Neuronal stem cell (in vitro differentiated cells): ENCODE results near the gene CPS1.

ENCODE experiments used
- DNase-seq: peaks from one replicate; pipeline ENCODE4 v3.0.0-alpha.2; 2013; ENCODE audit warnings: low spot score
- H2AFZ ChIP-seq: one replicate; pipeline ENCODE4 v1.6.1; 2013; ENCODE audit warnings: mild to moderate bottlenecking, low read length, inconsistent platforms
- H2AK5ac ChIP-seq: 2 replicates; pipeline ENCODE4 v1.6.1; 2013; ENCODE audit warnings: low read depth, mild to moderate bottlenecking, inconsistent platforms, low read length, moderate library complexity, mixed read lengths
- H2BK120ac ChIP-seq: 2 replicates; pipeline ENCODE4 v1.6.1; 2013; ENCODE audit warnings: low read depth, mild to moderate bottlenecking, inconsistent platforms, low read length, moderate library complexity, mixed read lengths
- H2BK12ac ChIP-seq: one replicate; pipeline ENCODE4 v1.6.1; 2013; ENCODE audit warnings: low read length, inconsistent platforms
- H2BK15ac ChIP-seq: 2 replicates; pipeline ENCODE4 v1.6.1; 2013; ENCODE audit warnings: mild to moderate bottlenecking, low read length, inconsistent platforms, mixed read lengths
- H2BK5ac ChIP-seq: one replicate; pipeline ENCODE4 v1.6.1; 2013; ENCODE audit warnings: inconsistent platforms, mild to moderate bottlenecking, low read length, moderate library complexity
- H3K14ac ChIP-seq: one replicate; pipeline ENCODE4 v1.6.1; 2013; ENCODE audit warnings: low read length, inconsistent platforms
- H3K18ac ChIP-seq: 2 replicates; pipeline ENCODE4 v1.6.1; 2013; ENCODE audit warnings: low read length, inconsistent platforms
- H3K23ac ChIP-seq: 2 replicates; pipeline ENCODE4 v1.6.1; 2013; ENCODE audit warnings: low read depth, mild to moderate bottlenecking, mixed read lengths, low read length, inconsistent platforms; ENCODE audit not compliant: poor library complexity
- H3K27ac ChIP-seq: replicated peaks from 3 replicates; pipeline ENCODE4 v1.5.1; 2013; ENCODE audit warnings: low read length, inconsistent platforms
- H3K27me3 ChIP-seq, 3 experiments: 2 replicates each; pipeline ENCODE4 v1.6.1; 2013; ENCODE audit warnings: low read length in 3 of 3, mild to moderate bottlenecking in 2 of 3, inconsistent platforms in 1 of 3, low read depth in 1 of 3, mixed read lengths in 1 of 3, moderate library complexity in 1 of 3; ENCODE audit not compliant: control insufficient read depth in 3 of 3, insufficient read depth in 3 of 3
- H3K36me3 ChIP-seq, 2 donors: replicated peaks in 1 of 2; 2 replicates each; pipeline ENCODE4 v1.6.1; 2013; ENCODE audit warnings: low read length in 2 of 2; ENCODE audit not compliant: control insufficient read depth in 2 of 2, insufficient read depth in 2 of 2
- H3K4ac ChIP-seq: 2 replicates; pipeline ENCODE4 v1.6.1; 2013; ENCODE audit warnings: inconsistent platforms, mild to moderate bottlenecking, low read length, moderate library complexity
- H3K4me1 ChIP-seq, 2 donors: 1 replicate in 1 of 2; 2 replicates in 1 of 2; pipeline ENCODE4 v1.6.1; 2013; ENCODE audit warnings: low read length in 2 of 2, low read depth in 1 of 2; ENCODE audit not compliant: control insufficient read depth in 2 of 2, insufficient read depth in 1 of 2
- H3K4me2 ChIP-seq: one replicate; pipeline ENCODE4 v1.6.1; 2013; ENCODE audit warnings: mild to moderate bottlenecking, low read length, inconsistent platforms; ENCODE audit not compliant: insufficient read depth, poor library complexity, severe bottlenecking
- H3K4me3 ChIP-seq, 2 donors: 2 replicates each; pipeline ENCODE4 v1.5.1; 2013; ENCODE audit warnings: low read length in 2 of 2, mild to moderate bottlenecking in 2 of 2, inconsistent platforms in 1 of 2, moderate library complexity in 1 of 2
- H3K79me1 ChIP-seq: one replicate; pipeline ENCODE4 v1.6.1; 2013; ENCODE audit warnings: low read depth, mild to moderate bottlenecking, inconsistent platforms, low read length, moderate library complexity
- H3K9ac ChIP-seq: one replicate; pipeline ENCODE4 v1.6.1; 2013; ENCODE audit warnings: mild to moderate bottlenecking, low read depth, low read length, inconsistent platforms; ENCODE audit not compliant: poor library complexity
- H3K9me3 ChIP-seq, 2 donors: replicated peaks in 1 of 2; 2 replicates each; pipeline versions ENCODE3 to v1.6.1; 2013; ENCODE audit warnings: low read length in 2 of 2, mild to moderate bottlenecking in 2 of 2, inconsistent platforms in 1 of 2, low read depth in 1 of 2, mixed read lengths in 1 of 2, moderate library complexity in 1 of 2; ENCODE audit not compliant: control insufficient read depth in 2 of 2, insufficient read depth in 1 of 2
- H4K8ac ChIP-seq: one replicate; pipeline ENCODE4 v1.6.1; 2013; ENCODE audit warnings: low read depth, mild to moderate bottlenecking, inconsistent platforms, low read length, moderate library complexity
- H4K91ac ChIP-seq: one replicate; pipeline ENCODE4 v1.6.1; 2013; ENCODE audit warnings: low read length, low read depth, mild to moderate bottlenecking, inconsistent platforms; ENCODE audit not compliant: poor library complexity
- WGBS, 2 donors: extraction: QIAGEN DNeasy Blood & Tissue Kit; methylation state at CpG; one replicate each; pipeline ENCODE4 v1.1.7; 2013; ENCODE audit warnings: missing lambda C conversion rate in 2 of 2, mixed read lengths in 1 of 2; ENCODE audit not compliant: insufficient read length in 2 of 2, insufficient replicate concordance in 1 of 2; ENCODE audit errors: extremely low coverage in 2 of 2; 5-methylcytosine and 5-hydroxymethylcytosine counted together

Gene CPS1

DNA sequence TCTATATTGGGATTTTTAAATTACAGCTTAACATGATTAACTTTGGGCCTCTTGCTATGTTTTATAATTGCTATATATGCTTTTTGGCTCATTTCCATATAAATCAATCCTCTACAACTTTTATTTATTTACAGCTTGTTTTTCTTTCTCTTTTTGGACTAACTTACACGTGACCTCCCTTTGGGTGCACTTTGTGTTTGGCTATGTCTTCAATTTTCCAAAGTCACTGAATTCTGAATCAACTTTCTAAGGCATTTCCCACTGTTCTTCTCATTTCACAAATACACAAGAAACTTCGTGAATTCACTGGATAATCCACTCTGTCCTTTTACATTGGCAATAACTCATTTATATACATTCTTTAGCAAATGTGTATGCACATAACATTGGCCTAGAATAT is 5.4 kb upstream of the CPS1 start:
- Histone ChIP-seq H3K23ac (no peak overlapping the region), H4K91ac (no peak overlapping the region), H2AFZ (no peak overlapping the region), H3K9ac (no peak overlapping the region), H3K79me1 (no peaks in the 10 kb centered on the region), H3K4ac (no peak overlapping the region), H3K14ac (no peak overlapping the region), H3K4me3 (no peak overlapping the region), H3K27ac (no peak overlapping the region), H2BK12ac (no peak overlapping the region), H4K8ac (no peak overlapping the region), H3K18ac (no peak overlapping the region), H3K4me2 (no peak overlapping the region), H3K27me3 (no peaks in the 10 kb centered on the region), H2BK5ac (no peak overlapping the region), H3K9me3 (no peaks in the 10 kb centered on the region), H2BK120ac (no peak overlapping the region), H2BK15ac (no peak overlapping the region), H3K4me1 (peaks cover 0 to 8% of the 10 kb centered on the region in 2 donors), H2AK5ac (no peak overlapping the region), H3K36me3 (no peaks in the 10 kb centered on the region)
- whole genome bisulfite sequencing, 2 donors = no CpG with 5 or more reads among the region's 2 CpGs
- DNase-seq = no peak

DNA sequence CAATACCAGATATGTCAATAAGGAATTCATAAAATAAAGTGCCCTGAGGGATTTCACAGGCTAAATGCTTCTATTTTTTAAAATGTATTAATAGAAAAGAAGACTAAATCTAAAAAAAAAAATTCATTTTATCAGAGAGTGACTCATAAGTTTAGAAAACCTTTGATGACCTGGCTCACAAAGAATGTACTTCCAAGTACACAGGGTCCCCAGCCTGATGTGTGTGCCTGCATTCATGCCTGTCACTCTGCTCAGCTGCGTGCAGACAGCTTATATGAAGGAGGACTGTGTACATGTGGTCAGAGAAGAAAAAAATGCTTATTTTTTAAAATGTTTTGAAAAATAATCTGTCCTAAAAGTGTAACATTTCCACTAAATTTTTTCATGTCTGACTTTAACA is 3.0 kb upstream of the CPS1 start:
- no peak overlapping the region for H3K9ac ChIP-seq
- no peak overlapping the region for H3K14ac ChIP-seq
- no peak overlapping the region for H2BK120ac ChIP-seq
- H3K27ac ChIP-seq = no peak overlapping the region
- no peak overlapping the region for H2AFZ ChIP-seq
- H3K79me1 ChIP-seq = no peaks in the 10 kb centered on the region
- H2BK12ac ChIP-seq = no peak overlapping the region
- no peak overlapping the region for H4K8ac ChIP-seq
- H2BK15ac ChIP-seq = no peak overlapping the region
- no peak overlapping the region for H3K4ac ChIP-seq
- no peak overlapping the region for H3K18ac ChIP-seq
- H3K4me2 ChIP-seq = no peak overlapping the region
- no peaks in the 10 kb centered on the region for H3K27me3 ChIP-seq
- H3K9me3 ChIP-seq = no peaks in the 10 kb centered on the region
- no peak overlapping the region for H2BK5ac ChIP-seq
- no peak overlapping the region for H4K91ac ChIP-seq
- H3K4me3 ChIP-seq = no peak overlapping the region
- H2AK5ac ChIP-seq = no peak overlapping the region
- H3K36me3 ChIP-seq = no peaks in the 10 kb centered on the region
- H3K23ac ChIP-seq = no peak overlapping the region
- DNase-seq = no peak
- no CpG with 5 or more reads among the region's 1 CpG for WGBS, 2 donors
- peaks cover 0 to 8% of the 10 kb centered on the region in 2 donors for H3K4me1 ChIP-seq

DNA sequence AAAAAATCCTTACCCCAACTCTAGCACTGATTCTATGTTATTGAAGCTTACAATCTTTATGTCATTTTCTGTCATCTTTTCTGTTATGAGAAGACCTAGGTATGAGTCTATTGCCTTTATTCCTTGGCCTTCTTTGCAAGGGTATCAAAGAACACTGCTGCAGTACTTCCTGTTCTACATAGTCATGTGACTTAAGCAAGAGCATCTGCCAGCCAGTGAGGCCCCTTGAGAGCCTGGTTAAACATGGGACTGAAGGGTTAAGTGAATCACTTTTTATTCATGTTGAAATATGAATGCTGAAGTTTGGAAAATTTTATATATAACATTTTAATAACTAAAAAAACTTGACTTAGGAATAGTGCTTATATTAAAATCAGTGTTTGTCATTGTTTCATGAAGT is 844 bp upstream of the CPS1 start:
- no peak overlapping the region for H2BK120ac ChIP-seq
- no peak overlapping the region for H2AK5ac ChIP-seq
- no peak overlapping the region for H3K4ac ChIP-seq
- no peak overlapping the region for H2AFZ ChIP-seq
- H3K9ac ChIP-seq = no peak overlapping the region
- peaks cover 0 to 8% of the 10 kb centered on the region in 2 donors for H3K4me1 ChIP-seq
- H3K9me3 ChIP-seq = no peaks in the 10 kb centered on the region
- H3K27me3 ChIP-seq = no peaks in the 10 kb centered on the region
- no peak overlapping the region for H3K4me3 ChIP-seq
- H2BK15ac ChIP-seq = no peak overlapping the region
- H3K79me1 ChIP-seq = no peaks in the 10 kb centered on the region
- H3K14ac ChIP-seq = no peak overlapping the region
- H4K91ac ChIP-seq = no peak overlapping the region
- no peak overlapping the region for H2BK12ac ChIP-seq
- no peaks in the 10 kb centered on the region for H3K36me3 ChIP-seq
- H3K4me2 ChIP-seq = no peak overlapping the region
- no peak overlapping the region for H3K23ac ChIP-seq
- no peak for DNase-seq
- H3K27ac ChIP-seq = no peak overlapping the region
- H3K18ac ChIP-seq = no peak overlapping the region
- no peak overlapping the region for H4K8ac ChIP-seq
- H2BK5ac ChIP-seq = no peak overlapping the region

DNA sequence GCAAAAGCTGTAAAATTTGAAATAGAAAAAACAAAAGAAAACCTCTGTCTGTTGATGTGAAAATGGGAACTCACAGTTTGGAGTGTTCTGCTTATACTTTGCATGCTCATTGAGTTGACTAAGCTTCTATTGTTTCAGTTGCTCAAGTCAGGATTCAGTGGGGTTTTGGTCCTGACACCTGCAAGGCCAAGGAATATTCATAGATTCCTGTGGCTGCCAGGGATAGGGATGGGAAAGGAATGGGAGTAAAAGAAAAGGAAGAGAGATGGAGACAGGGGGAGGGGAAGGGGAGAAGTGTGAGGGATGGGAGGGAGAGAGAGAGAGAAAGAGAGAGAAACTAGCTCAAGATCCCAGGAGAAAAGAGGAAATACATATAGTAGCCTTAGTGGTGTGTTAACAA is 1.3 kb downstream of the CPS1 start:
- no peak overlapping the region for H2BK12ac ChIP-seq
- no peak overlapping the region for H3K4me3 ChIP-seq
- peaks cover 0 to 6% of the 10 kb centered on the region in 2 donors for H3K4me1 ChIP-seq
- H3K4ac ChIP-seq = no peak overlapping the region
- H2BK15ac ChIP-seq = no peak overlapping the region
- no peak overlapping the region for H3K23ac ChIP-seq
- H2BK5ac ChIP-seq = no peak overlapping the region
- DNase-seq = no peak
- H4K8ac ChIP-seq = no peak overlapping the region
- H4K91ac ChIP-seq = no peak overlapping the region
- H3K36me3 ChIP-seq = no peaks in the 10 kb centered on the region
- H3K9ac ChIP-seq = no peak overlapping the region
- no peak overlapping the region for H2AFZ ChIP-seq
- no peak overlapping the region for H2AK5ac ChIP-seq
- H3K4me2 ChIP-seq = no peak overlapping the region
- no peak overlapping the region for H3K14ac ChIP-seq
- H2BK120ac ChIP-seq = no peak overlapping the region
- no peak overlapping the region for H3K18ac ChIP-seq
- H3K9me3 ChIP-seq = no peaks in the 10 kb centered on the region
- H3K27me3 ChIP-seq = no peaks in the 10 kb centered on the region
- H3K27ac ChIP-seq = no peak overlapping the region
- H3K79me1 ChIP-seq = no peaks in the 10 kb centered on the region
